HepG2 (cell line): ENCODE data around the gene P2RY11. TPM values are rescaled to one million over a fixed set of nuclear protein-coding genes. Genes with fewer than 3 reads are reported as not detected.

Experiments
- ATF3 ChIP-seq: sonication (generic); formaldehyde crosslinking; IDR thresholded peaks from 2 replicates; pipeline ENCODE4 v1.4.0; 2020; ENCODE audit warnings: missing genetic modification reagents
- BCL3 ChIP-seq: sonication (generic); formaldehyde crosslinking; IDR thresholded peaks from 2 replicates; pipeline ENCODE4 v1.5.1; 2020; ENCODE audit warnings: mild to moderate bottlenecking, missing genetic modification reagents, moderate library complexity
- CTCF ChIP-seq: sonication (generic); formaldehyde crosslinking; IDR thresholded peaks from 2 replicates; pipeline ENCODE4 v1.5.0; 2020; ENCODE audit warnings: mild to moderate bottlenecking, missing genetic modification reagents, moderate library complexity
- EP300 ChIP-seq, 3 experiments: sonication (generic) in 1 of 3; formaldehyde crosslinking in 1 of 3; IDR thresholded peaks; 2 replicates each; pipeline versions ENCODE4 v1.5.1 to v1.6.1; 2011 to 2020; ENCODE audit warnings: low read depth in 2 of 3, low read length in 2 of 3, borderline replicate concordance in 1 of 3, improper control_type of control experiment in 1 of 3, mild to moderate bottlenecking in 1 of 3, missing genetic modification reagents in 1 of 3, moderate library complexity in 1 of 3
- FOXA1 ChIP-seq, 2 experiments: fragments of 450-650 bp in 1 of 2; sonication (generic) in 1 of 2; formaldehyde crosslinking in 1 of 2; IDR thresholded peaks; 2 replicates each; pipeline versions ENCODE4 v1.4.0 to v1.6.1; 2016 to 2020; ENCODE audit warnings: missing genetic modification reagents in 1 of 2
- GABPA ChIP-seq, 2 experiments: IDR thresholded peaks; 2 replicates each; pipeline ENCODE4 v1.6.1; 2011 to 2016; ENCODE audit warnings: low read depth in 2 of 2, low read length in 1 of 2, missing biosample characterization in 1 of 2, missing genetic modification characterization in 1 of 2
- HMGA1 ChIP-seq: sonication (generic); formaldehyde crosslinking; conservative IDR thresholded peaks from 2 replicates; pipeline ENCODE4 v1.4.0; 2020; ENCODE audit warnings: missing genetic modification reagents
- HOXD1 ChIP-seq: sonication (generic); formaldehyde crosslinking; IDR thresholded peaks from 2 replicates; pipeline ENCODE4 v1.5.0; 2020; ENCODE audit warnings: missing genetic modification reagents
- MAFK ChIP-seq, 2 experiments: IDR thresholded peaks in 1 of 2; conservative IDR thresholded peaks in 1 of 2; 2 replicates each; pipeline ENCODE4 v1.6.1; 2011; ENCODE audit warnings: improper control_type of control experiment in 2 of 2, low read length in 2 of 2
- NBN ChIP-seq: fragments of 450-650 bp; conservative IDR thresholded peaks from 2 replicates; pipeline ENCODE4 v1.6.1; 2017
- NFAT5 ChIP-seq: sonication (generic); formaldehyde crosslinking; IDR thresholded peaks from 2 replicates; pipeline ENCODE4 v1.4.0; 2020; ENCODE audit warnings: missing genetic modification reagents
- NR2F6 ChIP-seq, 2 experiments: IDR thresholded peaks; 2 replicates each; pipeline ENCODE4 v1.6.1; 2016; ENCODE audit warnings: antibody characterized with exemption in 1 of 2, mild to moderate bottlenecking in 1 of 2
- SCMH1 ChIP-seq: sonication (generic); formaldehyde crosslinking; IDR thresholded peaks from 2 replicates; pipeline ENCODE4 v1.9.0; 2021; ENCODE audit warnings: missing genetic modification reagents, mild to moderate bottlenecking, borderline replicate concordance
- TBX3 ChIP-seq: fragments of 450-650 bp; IDR thresholded peaks from 2 replicates; pipeline ENCODE4 v1.6.1; 2017; ENCODE audit warnings: antibody characterized with exemption, mild to moderate bottlenecking, inconsistent platforms, borderline replicate concordance
- TRIM22 ChIP-seq: fragments of 450-650 bp; IDR thresholded peaks from 2 replicates; pipeline ENCODE4 v1.6.1; 2017
- ZFP41 ChIP-seq: sonication (generic); formaldehyde crosslinking; IDR thresholded peaks from 2 replicates; pipeline ENCODE4 v1.4.0; 2020; ENCODE audit warnings: mild to moderate bottlenecking, missing genetic modification reagents, borderline replicate concordance
- ZNF569 ChIP-seq: sonication (generic); formaldehyde crosslinking; IDR thresholded peaks from 2 replicates; pipeline ENCODE4 v1.5.0; 2020; ENCODE audit warnings: mild to moderate bottlenecking, missing genetic modification reagents, moderate library complexity, borderline replicate concordance
- ZNF577 ChIP-seq: sonication (generic); formaldehyde crosslinking; IDR thresholded peaks from 2 replicates; pipeline ENCODE4 v1.4.0; 2020; ENCODE audit warnings: mild to moderate bottlenecking, low read depth, missing genetic modification reagents, borderline replicate concordance
- polyA plus RNA-seq, 8 experiments: library from polyadenylated mRNA; depleted of rRNA in 3 of 8; stranded (reverse) in 7 of 8; unstranded in 1 of 8; fragments of >200 nt; fragmentation: Illumina TruSeq in 4 of 8; extraction: Trizol in 4 of 8; gene quantifications; 2 replicates each; pipeline versions ENCODE4 v1.2.1 to v1.2.3, GENCODE V29; 2011 to 2016; ENCODE audit warnings: low read depth in 4 of 8, missing spikeins in 1 of 8, mixed read lengths in 1 of 8; ENCODE audit not compliant: insufficient read depth in 1 of 8
- total RNA-seq, 5 experiments: library from RNA; depleted of rRNA; stranded (reverse); fragments of >200 nt; fragmentation: Illumina TruSeq; extraction: Trizol; gene quantifications; 2 replicates each; pipeline ENCODE4 v1.2.3, GENCODE V29; 2016; ENCODE audit warnings: low read depth in 1 of 5

Gene P2RY11
- total and polyA plus RNA-seq, 2 of the 13 experiments (the other 11 are each of a cell fraction or from before 2014, with no cell fraction given): 4.0 to 7.8 TPM

GRCh38 chr19:10112895-10113591 lies 1.6 kb downstream of the P2RY11 start (continued):
- TF ChIP-seq BCL3 (CRISPR knock-in tag) (no peak), NBN (no peak), ATF3 (CRISPR knock-in tag) (no peak), ZNF569 (CRISPR knock-in tag) (no peak), SCMH1 (CRISPR knock-in tag) (no peak), TRIM22 (no peak), NR2F6 (IDR thresholded peaks at IDR 0.05) (peak; percentile 28; the same call in 1 of the 2 replicates), NR2F6 (CRISPR knock-in tag; IDR thresholded peaks at IDR 0.05) (peak; percentile 28; the same call in 1 of the 2 replicates), FOXA1 (IDR thresholded peaks at IDR 0.05) (no peak), FOXA1 (CRISPR knock-in tag; IDR thresholded peaks at IDR 0.05) (no peak), HMGA1 (CRISPR knock-in tag) (no peak), NFAT5 (CRISPR knock-in tag) (no peak), GABPA (IDR thresholded peaks at IDR 0.05; ENCODE audit: low read depth, low read length) (no peak), GABPA (CRISPR knock-in tag; IDR thresholded peaks at IDR 0.05; ENCODE audit: low read depth) (no peak), HOXD1 (CRISPR knock-in tag) (no peak), ZFP41 (CRISPR knock-in tag) (no peak), ZNF577 (CRISPR knock-in tag) (no peak), EP300 (IDR thresholded peaks at IDR 0.05; ENCODE audit: low read depth in 2 of 2, low read length in 2 of 2) (no peak; a peak in 1 of 4 replicates), EP300 (CRISPR knock-in tag; IDR thresholded peaks at IDR 0.05; ENCODE audit: borderline replicate concordance) (no peak), CTCF (CRISPR knock-in tag) (peak; percentile 82), TBX3 (no peak), MAFK (conservative IDR thresholded peaks at IDR 0.05 in 1 of 2, IDR thresholded peaks at IDR 0.05 in 1 of 2; ENCODE audit: low read length in 2 of 2) (no peak)
